Hepatocyte (in vitro differentiated cells): ENCODE data around the gene PSMB1. TPM values are rescaled to one million over a fixed set of nuclear protein-coding genes. Genes with fewer than 3 reads are reported as not detected.

Source experiments
- DNase-seq: peaks from one replicate; pipeline ENCODE4 v3.0.0-alpha.2; 2016; ENCODE audit warnings: low spot score
- H2AFZ ChIP-seq: fragments of 200-600 bp; sonication (generic); 2 replicates; pipeline ENCODE4 v1.6.0; 2016; ENCODE audit warnings: antibody characterized with exemption, mild to moderate bottlenecking
- H3K27ac ChIP-seq: fragments of 200-600 bp; sonication (generic); 2 replicates; pipeline ENCODE4 v1.5.1; 2016; ENCODE audit warnings: mild to moderate bottlenecking
- H3K27me3 ChIP-seq: fragments of 200-600 bp; sonication (generic); 2 replicates; pipeline ENCODE4 v1.6.1; 2016
- H3K36me3 ChIP-seq: fragments of 200-600 bp; sonication (generic); replicated peaks from 2 replicates; pipeline ENCODE4 v1.5.1; 2016; ENCODE audit warnings: low read depth; ENCODE audit not compliant: insufficient read depth
- H3K4me1 ChIP-seq: fragments of 200-600 bp; sonication (generic); 2 replicates; pipeline ENCODE4 v1.5.1; 2016; ENCODE audit warnings: mild to moderate bottlenecking, moderate library complexity; ENCODE audit not compliant: insufficient read depth
- H3K4me2 ChIP-seq: fragments of 200-600 bp; sonication (generic); 2 replicates; pipeline ENCODE4 v1.6.0; 2016
- H3K4me3 ChIP-seq: fragments of 200-600 bp; sonication (generic); 2 replicates; pipeline ENCODE4 v1.5.1; 2016; ENCODE audit warnings: mild to moderate bottlenecking
- H3K79me2 ChIP-seq: fragments of 200-600 bp; sonication (generic); 2 replicates; pipeline ENCODE4 v1.6.0; 2017; ENCODE audit warnings: mild to moderate bottlenecking
- H3K9me2 ChIP-seq: fragments of 200-600 bp; sonication (generic); replicated peaks from 2 replicates; pipeline ENCODE4 v1.6.0; 2017; ENCODE audit warnings: mild to moderate bottlenecking; ENCODE audit not compliant: insufficient read depth
- H3K9me3 ChIP-seq: fragments of 200-600 bp; sonication (generic); 2 replicates; pipeline ENCODE4 v1.5.1; 2016; ENCODE audit warnings: low read depth, mild to moderate bottlenecking
- H4K20me1 ChIP-seq: fragments of 200-600 bp; sonication (generic); 2 replicates; pipeline ENCODE4 v1.6.0; 2016; ENCODE audit warnings: mild to moderate bottlenecking; ENCODE audit not compliant: insufficient read depth, poor library complexity, severe bottlenecking
- CTCF ChIP-seq: fragments of 200-600 bp; sonication (generic); IDR thresholded peaks from 2 replicates; pipeline ENCODE4 v1.5.1; 2016; ENCODE audit warnings: antibody characterized with exemption, mild to moderate bottlenecking; ENCODE audit not compliant: poor library complexity
- EZH2 ChIP-seq: fragments of 200-600 bp; sonication (generic); IDR thresholded peaks from 2 replicates; pipeline ENCODE4 v1.6.1; 2016; ENCODE audit warnings: antibody characterized with exemption, mild to moderate bottlenecking, borderline replicate concordance
- EZH2phosphoT487 ChIP-seq: fragments of 200-600 bp; sonication (generic); IDR thresholded peaks from one replicate; pipeline ENCODE4 v1.6.1; 2018; ENCODE audit warnings: antibody characterized with exemption, mild to moderate bottlenecking, low read depth, moderate library complexity; ENCODE audit not compliant: unreplicated experiment, severe bottlenecking
- WGBS: methylation state at CpG from one replicate; pipeline ENCODE4 v1.1.6; 2016; ENCODE audit warnings: low lambda C conversion rate; ENCODE audit errors: missing lambda C conversion rate; 5-methylcytosine and 5-hydroxymethylcytosine counted together
- polyA plus RNA-seq: library from polyadenylated mRNA; unstranded; fragments of >200 nt; fragmentation: Nextera tagmentation; extraction: Ambion mirVana; gene quantifications from 2 replicates; pipeline ENCODE4 v1.2.1, GENCODE V29; 2016
- total RNA-seq: library from RNA; depleted of rRNA; stranded (reverse); fragments of >200 nt; gene quantifications from 2 replicates; pipeline ENCODE4 v1.2.3, GENCODE V29; 2014

PSMB1 gene
- total and polyA plus RNA-seq, 2 experiments from 2014 or later = 261 to 398 TPM

GRCh38 chr6:170584954-170585498 lies 31.9 kb upstream of the PSMB1 start:
- Histone ChIP-seq H2AFZ (peak overlapping the region; percentile 92), H3K27ac (peak overlapping the region; percentile 91)

GRCh38 chr6:170584181-170584953 lies 31.3 kb upstream of the PSMB1 start, which contains the start of gene PDCD2:
TSS of gene PDCD2 (minus strand) at chr6:170584637. CDS start at chr6:170584581, 56 bp downstream.
- WGBS = under 1% methylated on average over 64 of the region's 81 CpGs
- no peaks in the 10 kb centered on the region for H3K9me3 ChIP-seq
- H2AFZ ChIP-seq = peak within 1 kb of the TSS; percentile 92
- H4K20me1 ChIP-seq = no peaks in the 10 kb centered on the region
- TF ChIP-seq EZH2phosphoT487 = no peak
- TF ChIP-seq EZH2 = no peak
- TF ChIP-seq CTCF = no peak
- peak within 1 kb of the TSS; percentile 93 for H3K4me3 ChIP-seq
- H3K27me3 ChIP-seq = no peaks in the 10 kb centered on the region
- DNase-seq = peak; percentile 96
- H3K4me1 ChIP-seq = peaks cover 9% of the 10 kb centered on the region
- H3K4me2 ChIP-seq = peak within 1 kb of the TSS; percentile 85
- H3K36me3 ChIP-seq = no peaks in the 10 kb centered on the region
- H3K27ac ChIP-seq = peak within 1 kb of the TSS; percentile 91
- peaks cover 11% of the 10 kb centered on the region for H3K79me2 ChIP-seq
- H3K9me2 ChIP-seq = no peaks in the 10 kb centered on the region

More at GRCh38 chr6:170584954-170585498, 31.9 kb upstream of the PSMB1 start:
- peak overlapping the region; percentile 85 for H3K4me2 ChIP-seq
- H4K20me1 ChIP-seq = no peaks in the 10 kb centered on the region
- H3K4me1 ChIP-seq = peaks cover 9% of the 10 kb centered on the region
- DNase-seq = peak; percentile 21
- TF ChIP-seq EZH2phosphoT487 (no peak), CTCF (no peak), EZH2 (no peak)
- no peaks in the 10 kb centered on the region for H3K9me3 ChIP-seq
- H3K27me3 ChIP-seq = no peaks in the 10 kb centered on the region
- peak overlapping the region; percentile 90 for H3K4me3 ChIP-seq
- 3% methylated on average over 6 of the region's 6 CpGs for WGBS
- H3K9me2 ChIP-seq = no peaks in the 10 kb centered on the region
- H3K36me3 ChIP-seq = no peaks in the 10 kb centered on the region
- H3K79me2 ChIP-seq = peaks cover 11% of the 10 kb centered on the region

- Histone ChIP-seq H3K27ac (peak overlapping the region; percentile 91), H3K4me2 (peak overlapping the region; percentile 77), H3K9me2 (no peaks in the 10 kb centered on the region), H3K79me2 (peaks cover 11% of the 10 kb centered on the region), H3K4me3 (peak overlapping the region; percentile 93), H3K36me3 (no peaks in the 10 kb centered on the region), H3K4me1 (peaks cover 9% of the 10 kb centered on the region), H4K20me1 (no peaks in the 10 kb centered on the region), H3K27me3 (no peaks in the 10 kb centered on the region), H2AFZ (peak overlapping the region; percentile 76), H3K9me3 (no peaks in the 10 kb centered on the region)
- TF ChIP-seq EZH2 (no peak), CTCF (no peak), EZH2phosphoT487 (no peak)
- DNase-seq = no peak
- WGBS = under 1% methylated on average over 12 of the region's 12 CpGs
Observed at GRCh38 chr6:170583756-170584180, 30.7 kb upstream of the PSMB1 start.
